Sigmoid colon (tissue), 4 donors: ENCODE results near the gene BCL2L13.

Source experiments
- CTCF ChIP-seq, 4 experiments: fragments of 450-650 bp in 3 of 4; fragments of 200-600 bp in 1 of 4; IDR thresholded peaks; one replicate each; pipeline ENCODE4 v1.5.1; 2016 to 2019; ENCODE audit warnings: antibody characterized with exemption in 4 of 4, mild to moderate bottlenecking in 3 of 4, moderate library complexity in 2 of 4
- EP300 ChIP-seq, 4 donors: sonication (generic); formaldehyde crosslinking; IDR thresholded peaks; one replicate each; pipeline ENCODE4 v1.6.1; 2017; ENCODE audit warnings: antibody characterized with exemption in 4 of 4
- POLR2AphosphoS5 ChIP-seq, 4 donors: sonication (generic); formaldehyde crosslinking; IDR thresholded peaks; one replicate each; pipeline ENCODE4 v1.6.1; 2017; ENCODE audit warnings: antibody characterized with exemption in 4 of 4

DNA sequence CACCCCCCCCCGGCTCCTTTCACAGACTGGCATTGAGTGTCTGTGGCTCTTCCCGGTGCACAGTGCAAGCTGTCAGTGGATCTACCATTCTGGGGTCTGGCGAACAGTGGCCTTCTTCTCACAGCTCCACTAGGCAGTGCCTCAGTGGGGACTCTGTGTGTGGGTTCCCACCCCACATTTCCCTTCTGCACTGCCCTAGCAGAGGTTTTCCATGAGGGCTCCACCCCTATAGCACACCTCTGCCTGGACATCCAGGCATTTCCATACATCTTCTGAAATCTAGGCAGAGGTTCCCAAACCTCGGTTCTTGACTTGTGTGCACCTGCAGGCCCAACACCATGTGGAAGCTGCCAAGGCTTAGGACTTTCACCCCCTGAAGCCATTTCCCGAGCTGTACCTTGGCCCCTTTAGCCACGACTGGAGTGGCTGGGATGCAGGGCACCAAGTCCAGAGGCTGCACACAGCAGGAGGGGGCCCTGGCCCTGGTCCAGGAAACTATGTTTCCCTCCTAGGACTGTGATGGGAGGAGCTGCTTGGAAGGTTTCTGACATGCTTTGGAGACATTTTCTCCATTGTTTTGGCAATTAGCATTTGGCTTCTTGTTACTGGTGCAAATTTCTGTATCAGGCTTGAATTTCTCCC is 26.0 kb downstream of the BCL2L13 start:
- TF ChIP-seq CTCF (IDR thresholded peaks at IDR 0.05) = no peak
- no peak for TF ChIP-seq POLR2AphosphoS5 (IDR thresholded peaks at IDR 0.05)
- no peak for TF ChIP-seq EP300 (IDR thresholded peaks at IDR 0.05)
